ENCODE results near the gene KRTAP1-5.
"Not testable (repeated sequence)": the region's sequence is repeated elsewhere in the genome, so short reads cannot be mapped to it uniquely, and the experiment has no call there.

Gene KRTAP1-5

GRCh38 chr17:41002814-41003213, 24.2 kb downstream of the KRTAP1-5 start:
- DNase-seq = no peak

- no peak for DNase-seq
These were observed 25.2 kb downstream of the KRTAP1-5 start for GRCh38 chr17:41001795-41002194.

GRCh38 chr17:40999563-40999962, 27.4 kb downstream of the KRTAP1-5 start, which contains the start of gene KRTAP3-2:
TSS of gene KRTAP3-2 (minus strand) at chr17:40999906. CDS start at chr17:40999853, 53 bp downstream.
- DNase-seq = not testable (repeated sequence)

- DNase-seq = no peak
These were observed 29.6 kb downstream of the KRTAP1-5 start for GRCh38 chr17:40997361-40997760.

- DNase-seq = no peak
These were observed 30.2 kb downstream of the KRTAP1-5 start for GRCh38 chr17:40996829-40997228.

GRCh38 chr17:40995116-40995515, 31.9 kb downstream of the KRTAP1-5 start:
- no peak for DNase-seq

GRCh38 chr17:40993839-40994238, 33.2 kb downstream of the KRTAP1-5 start, which contains the start of gene KRTAP3-3:
TSS of gene KRTAP3-3 (minus strand) at chr17:40994164. CDS start at chr17:40994097, 67 bp downstream.
- DNase-seq = no peak

- no peak for DNase-seq
These were observed 33.9 kb downstream of the KRTAP1-5 start for GRCh38 chr17:40993084-40993483.

- no peak for DNase-seq
These were observed 34.3 kb downstream of the KRTAP1-5 start for GRCh38 chr17:40992666-40993065.

GRCh38 chr17:40986920-40987319, 40.1 kb downstream of the KRTAP1-5 start:
- no peak for DNase-seq

- DNase-seq = no peak
These were observed 42.8 kb downstream of the KRTAP1-5 start, which contains the start of gene KRT40 for GRCh38 chr17:40984226-40984625. TSS of gene KRT40 (minus strand) at chr17:40984326. CDS start at chr17:40984273, 53 bp downstream.

GRCh38 chr17:40981115-40981514, 45.9 kb downstream of the KRTAP1-5 start:
- DNase-seq = no peak

GRCh38 chr17:40980596-40980995, 46.4 kb downstream of the KRTAP1-5 start:
- no peak for DNase-seq

GRCh38 chr17:40980117-40980516, 46.9 kb downstream of the KRTAP1-5 start:
- DNase-seq = no peak

- DNase-seq = no peak
These were observed 48.3 kb downstream of the KRTAP1-5 start for GRCh38 chr17:40978575-40979151.
